Fibroblast of lung (primary cell): ENCODE results near the gene MAP3K6.

Source experiments
- CTCF ChIP-seq, 2 donors: IDR thresholded peaks in 1 of 2; conservative IDR thresholded peaks in 1 of 2; 1 replicate in 1 of 2; 2 replicates in 1 of 2; pipeline ENCODE4 v1.5.1; 2011 to 2012; ENCODE audit warnings: low read length in 2 of 2, control low read depth in 1 of 2, inconsistent platforms in 1 of 2, low read depth in 1 of 2, mild to moderate bottlenecking in 1 of 2
- EZH2 ChIP-seq: IDR thresholded peaks from 2 replicates; pipeline ENCODE4 v1.5.1; 2012; ENCODE audit warnings: low read length, control low read depth, mild to moderate bottlenecking; ENCODE audit errors: missing control alignments

- TF ChIP-seq CTCF (conservative IDR thresholded peaks at IDR 0.05 in 1 of 2, IDR thresholded peaks at IDR 0.05 in 1 of 2; ENCODE audit: low read depth in 1 of 2, low read length in 2 of 2) (no peak), EZH2 (no peak)
Observed at GRCh38 chr1:27405074-27405473, 38.3 kb upstream of the MAP3K6 start.
